Mesenchymal stem cell (in vitro differentiated cells and primary cell): Measurements from ENCODE around the gene AKAP13.
"Not testable (repeated sequence)": the region's sequence is repeated elsewhere in the genome, so short reads cannot be mapped to it uniquely, and the experiment has no call there.

Experiments used
- DNase-seq: peaks from one replicate; pipeline ENCODE4 v3.0.0-alpha.2; 2013
- H2AFZ ChIP-seq: one replicate; pipeline ENCODE4 v1.6.1; 2013; ENCODE audit warnings: low read depth, mild to moderate bottlenecking, control low read depth, inconsistent platforms, low read length, moderate library complexity
- H2AK5ac ChIP-seq: 2 replicates; pipeline ENCODE4 v1.6.1; 2013; ENCODE audit warnings: low read length, moderate library complexity, mild to moderate bottlenecking, inconsistent platforms; ENCODE audit not compliant: severe bottlenecking
- H2BK120ac ChIP-seq: one replicate; pipeline ENCODE4 v1.6.1; 2013; ENCODE audit warnings: low read depth, mild to moderate bottlenecking, inconsistent platforms, low read length, moderate library complexity
- H2BK12ac ChIP-seq, 2 experiments: one replicate each; pipeline ENCODE4 v1.6.1; 2013; ENCODE audit warnings: inconsistent platforms in 2 of 2, low read length in 2 of 2, mild to moderate bottlenecking in 2 of 2, moderate library complexity in 2 of 2, control low read depth in 1 of 2
- H2BK15ac ChIP-seq: one replicate; pipeline ENCODE4 v1.6.1; 2013; ENCODE audit warnings: mild to moderate bottlenecking, low read depth, inconsistent platforms; ENCODE audit not compliant: poor library complexity, severe bottlenecking
- H2BK5ac ChIP-seq: 2 replicates; pipeline ENCODE4 v1.6.1; 2013; ENCODE audit warnings: low read depth, mild to moderate bottlenecking, low read length, control low read depth, inconsistent platforms; ENCODE audit not compliant: poor library complexity, severe bottlenecking
- H3K14ac ChIP-seq, 2 experiments: one replicate each; pipeline ENCODE4 v1.6.1; 2013; ENCODE audit warnings: inconsistent platforms in 2 of 2, low read length in 2 of 2, control low read depth in 1 of 2, mild to moderate bottlenecking in 1 of 2, moderate library complexity in 1 of 2
- H3K18ac ChIP-seq, 2 experiments: one replicate each; pipeline ENCODE4 v1.6.1; 2013; ENCODE audit warnings: inconsistent platforms in 2 of 2, low read length in 2 of 2, control low read depth in 1 of 2, low read depth in 1 of 2, mild to moderate bottlenecking in 1 of 2
- H3K23ac ChIP-seq, 2 experiments: one replicate each; pipeline ENCODE4 v1.6.1; 2013; ENCODE audit warnings: inconsistent platforms in 2 of 2, low read length in 2 of 2, mild to moderate bottlenecking in 2 of 2, moderate library complexity in 2 of 2, control low read depth in 1 of 2
- H3K27ac ChIP-seq: 2 replicates; pipeline ENCODE4 v1.5.1; 2013; ENCODE audit warnings: mild to moderate bottlenecking, moderate library complexity, low read length, control low read depth, inconsistent platforms; ENCODE audit not compliant: poor library complexity, severe bottlenecking
- H3K27me3 ChIP-seq, 2 experiments: 2 replicates each; pipeline versions ENCODE4 v1.6.1 to v1.7.0; 2013; ENCODE audit warnings: low read length in 2 of 2, mild to moderate bottlenecking in 2 of 2, moderate library complexity in 2 of 2, control low read depth in 1 of 2, inconsistent platforms in 1 of 2; ENCODE audit not compliant: control insufficient read depth in 1 of 2, insufficient read depth in 1 of 2
- H3K36me3 ChIP-seq, 2 experiments: 2 replicates each; pipeline versions ENCODE4 v1.6.1 to v1.7.0; 2013; ENCODE audit warnings: low read length in 2 of 2, control low read depth in 1 of 2, inconsistent platforms in 1 of 2, low read depth in 1 of 2, mild to moderate bottlenecking in 1 of 2; ENCODE audit not compliant: insufficient read depth in 2 of 2, control insufficient read depth in 1 of 2
- H3K4ac ChIP-seq, 2 experiments: one replicate each; pipeline ENCODE4 v1.6.1; 2013; ENCODE audit warnings: inconsistent platforms in 2 of 2, low read length in 2 of 2, mild to moderate bottlenecking in 2 of 2, moderate library complexity in 2 of 2, control low read depth in 1 of 2, low read depth in 1 of 2
- H3K4me1 ChIP-seq: 2 replicates; pipeline ENCODE4 v1.6.1; 2013; ENCODE audit warnings: low read depth, low read length, control low read depth; ENCODE audit not compliant: control insufficient read depth, insufficient read depth
- H3K4me2 ChIP-seq: 2 replicates; pipeline ENCODE4 v1.6.1; 2013; ENCODE audit warnings: low read length, mild to moderate bottlenecking, inconsistent platforms; ENCODE audit not compliant: poor library complexity, severe bottlenecking
- H3K4me3 ChIP-seq, 2 experiments: 2 replicates each; pipeline versions ENCODE4 v1.5.1 to v1.7.0; 2013; ENCODE audit warnings: low read length in 2 of 2, mild to moderate bottlenecking in 2 of 2, control low read depth in 1 of 2, low read depth in 1 of 2; ENCODE audit not compliant: insufficient read depth in 1 of 2
- H3K79me1 ChIP-seq: replicated peaks from 2 replicates; pipeline ENCODE4 v1.6.1; 2013; ENCODE audit warnings: mild to moderate bottlenecking, control low read depth, low read length, inconsistent platforms; ENCODE audit not compliant: poor library complexity, severe bottlenecking
- H3K9ac ChIP-seq: 2 replicates; pipeline ENCODE4 v1.7.0; 2013; ENCODE audit warnings: mild to moderate bottlenecking, low read length, moderate library complexity
- H3K9me3 ChIP-seq: 2 replicates; pipeline ENCODE4 v1.7.0; 2013; ENCODE audit warnings: mild to moderate bottlenecking, low read length; ENCODE audit not compliant: control insufficient read depth
- H4K8ac ChIP-seq: one replicate; pipeline ENCODE4 v1.6.1; 2013; ENCODE audit warnings: inconsistent platforms, mild to moderate bottlenecking, low read length, moderate library complexity
- H4K91ac ChIP-seq: one replicate; pipeline ENCODE4 v1.6.1; 2013; ENCODE audit warnings: mild to moderate bottlenecking, low read length, inconsistent platforms
- WGBS: methylation state at CpG from one replicate; pipeline ENCODE4 v1.1.7; 2013; ENCODE audit warnings: mixed read lengths; 5-methylcytosine and 5-hydroxymethylcytosine counted together

AKAP13 gene

DNA sequence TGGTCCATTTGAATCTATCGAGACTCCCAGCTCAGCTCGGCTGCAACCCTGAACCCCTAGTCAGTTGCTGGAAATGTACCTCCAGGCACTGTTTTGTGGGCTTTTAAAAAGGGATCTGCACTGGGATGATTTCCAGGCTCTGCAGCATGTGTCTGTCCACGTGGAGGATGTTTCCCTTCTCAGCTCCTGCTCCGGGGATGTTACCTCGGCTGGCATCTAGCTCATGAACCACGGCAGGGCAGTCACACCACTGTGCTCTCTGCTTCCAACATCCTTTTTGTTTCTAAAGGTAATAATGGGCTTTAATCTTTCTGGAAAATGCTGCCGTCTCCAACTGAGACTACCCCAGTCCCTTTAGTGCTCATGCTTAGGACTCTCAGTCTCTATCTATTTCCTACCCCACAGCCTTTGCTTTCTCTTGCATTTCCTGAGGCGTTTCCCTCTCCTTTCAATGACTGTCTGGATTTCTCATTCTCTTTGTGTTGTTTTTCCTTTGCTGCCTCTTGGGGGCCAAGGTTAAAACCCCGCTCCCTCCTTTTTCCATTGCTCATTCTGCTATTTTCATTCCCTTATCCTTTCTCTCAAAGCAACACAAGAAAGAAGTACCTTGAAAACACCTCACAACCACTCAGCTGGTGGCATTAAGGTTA lies 42.9 kb upstream of the AKAP13 start:
- no peaks in the 10 kb centered on the region for H3K36me3 ChIP-seq
- 65% methylated on average over 9 of the region's 9 CpGs for WGBS

DNA sequence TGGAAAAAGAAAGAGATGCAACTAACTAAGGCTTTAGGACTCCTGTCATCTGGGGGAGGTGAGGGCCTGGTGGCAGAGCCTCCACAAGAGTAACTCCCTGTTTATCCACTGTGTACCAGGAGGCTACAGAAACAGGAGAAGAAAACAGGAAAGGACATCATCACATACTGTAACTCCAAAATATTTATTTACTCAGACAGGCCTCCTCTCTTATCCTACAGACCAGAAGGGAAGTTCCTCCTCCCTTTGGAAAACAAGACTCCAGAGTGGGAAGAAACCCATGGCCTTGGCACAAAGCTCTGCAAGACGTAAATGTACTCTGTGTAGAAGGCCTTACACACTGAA lies 40.1 kb upstream of the AKAP13 start:
- Histone ChIP-seq H2AK5ac (no peak overlapping the region), H2BK120ac (no peak overlapping the region), H2BK15ac (peak overlapping the region; percentile 84), H3K4ac (peak overlapping the region in 1 of 2 experiments; percentile 75), H3K27ac (no peak overlapping the region), H2BK12ac (peak overlapping the region in 1 of 2 experiments; percentile 94), H3K14ac (no peak overlapping the region), H4K91ac (no peak overlapping the region), H3K36me3 (no peaks in the 10 kb centered on the region), H3K9ac (no peak overlapping the region), H2AFZ (no peak overlapping the region), H4K8ac (no peak overlapping the region), H3K9me3 (no peaks in the 10 kb centered on the region), H3K4me1 (peaks cover 1% of the 10 kb centered on the region), H2BK5ac (no peak overlapping the region), H3K4me3 (no peak overlapping the region), H3K18ac (peak overlapping the region in 1 of 2 experiments; percentile 91), H3K4me2 (no peak overlapping the region), H3K23ac (no peak overlapping the region), H3K27me3 (no peaks in the 10 kb centered on the region), H3K79me1 (no peaks in the 10 kb centered on the region)
- DNase-seq, result no peak
- WGBS, result 64% methylated on average over 1 of the region's 1 CpG

More for the DNA sequence above, 42.9 kb upstream of the AKAP13 start:
- no peak overlapping the region for H2AK5ac ChIP-seq
- H4K91ac ChIP-seq, result no peak overlapping the region
- H3K9ac ChIP-seq, result peak overlapping the region; percentile 21
- no peaks in the 10 kb centered on the region for H3K9me3 ChIP-seq
- H2BK15ac ChIP-seq, result no peak overlapping the region
- H3K79me1 ChIP-seq, result no peaks in the 10 kb centered on the region
- no peak overlapping the region for H2BK5ac ChIP-seq
- H2BK12ac ChIP-seq, result peak overlapping the region in 1 of 2 experiments; percentile 51
- no peak overlapping the region for H3K4me2 ChIP-seq
- no peak overlapping the region for H3K23ac ChIP-seq
- H3K27ac ChIP-seq, result no peak overlapping the region
- no peak overlapping the region for H3K4me3 ChIP-seq
- H3K4ac ChIP-seq, result peak overlapping the region in 1 of 2 experiments; percentile 24
- H3K14ac ChIP-seq, result peak overlapping the region in 1 of 2 experiments; percentile 44
- peak overlapping the region; percentile 14 to 67 for H3K18ac ChIP-seq
- peaks cover 5% of the 10 kb centered on the region for H3K4me1 ChIP-seq
- H2BK120ac ChIP-seq, result no peak overlapping the region
- H3K27me3 ChIP-seq, result no peaks in the 10 kb centered on the region
- no peak for DNase-seq
- H4K8ac ChIP-seq, result peak overlapping the region; percentile 4
- H2AFZ ChIP-seq, result peak overlapping the region; percentile 18

DNA sequence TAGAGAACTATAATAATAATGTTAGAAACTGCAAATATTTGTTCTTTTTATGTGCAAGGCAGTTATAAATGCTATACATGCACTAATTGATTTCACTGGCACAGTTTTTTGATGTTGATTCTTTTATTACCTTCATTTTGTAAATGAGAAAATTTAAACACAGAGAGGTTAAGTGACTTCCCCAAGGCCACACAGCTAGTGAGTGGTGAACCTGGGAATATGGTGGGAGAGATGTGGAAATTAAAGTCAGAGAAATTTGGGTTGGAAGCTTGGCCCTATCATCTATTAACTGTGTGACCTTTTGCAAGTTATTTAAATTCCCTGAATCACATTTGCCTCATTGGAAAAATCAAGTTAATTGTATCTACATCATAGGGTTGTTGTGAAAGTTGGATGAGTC lies 39.6 kb upstream of the AKAP13 start:
- H2AFZ ChIP-seq, result no peak overlapping the region
- no peak overlapping the region for H3K23ac ChIP-seq
- H4K91ac ChIP-seq, result no peak overlapping the region
- no peak overlapping the region for H2BK12ac ChIP-seq
- H3K27me3 ChIP-seq, result no peaks in the 10 kb centered on the region
- no peak overlapping the region for H2BK5ac ChIP-seq
- no peak overlapping the region for H3K14ac ChIP-seq
- H3K79me1 ChIP-seq, result no peaks in the 10 kb centered on the region
- no peak overlapping the region for H2BK120ac ChIP-seq
- H3K4ac ChIP-seq, result no peak overlapping the region
- H3K4me1 ChIP-seq, result peaks cover 1% of the 10 kb centered on the region
- H4K8ac ChIP-seq, result no peak overlapping the region
- no peak for DNase-seq
- H3K9me3 ChIP-seq, result no peaks in the 10 kb centered on the region
- no peak overlapping the region for H2BK15ac ChIP-seq
- no peak overlapping the region for H3K18ac ChIP-seq
- H3K9ac ChIP-seq, result no peak overlapping the region
- H3K27ac ChIP-seq, result no peak overlapping the region
- H3K36me3 ChIP-seq, result no peaks in the 10 kb centered on the region
- H3K4me3 ChIP-seq, result no peak overlapping the region
- H2AK5ac ChIP-seq, result no peak overlapping the region
- no peak overlapping the region for H3K4me2 ChIP-seq

DNA sequence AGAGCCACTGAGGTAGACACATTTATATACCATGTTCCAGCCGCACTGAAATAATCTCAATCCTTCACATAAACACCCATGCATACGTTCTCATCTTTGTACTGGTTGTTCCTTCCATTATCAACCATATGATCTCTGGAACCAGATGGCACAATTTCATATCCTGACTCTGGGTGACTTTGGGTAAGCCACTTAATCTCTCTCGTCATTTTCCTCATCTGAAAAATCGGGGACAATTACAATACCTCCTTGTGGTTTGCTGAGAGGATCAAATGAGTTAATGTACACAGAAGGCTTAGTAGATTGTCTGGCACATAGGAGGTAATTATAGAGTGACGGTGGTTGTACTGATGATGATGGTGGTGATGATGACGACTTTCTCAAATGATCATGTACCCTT lies 38.2 kb upstream of the AKAP13 start:
- H3K27ac ChIP-seq, H2BK5ac ChIP-seq, H3K23ac ChIP-seq, H2AK5ac ChIP-seq, H3K9ac ChIP-seq, H2AFZ ChIP-seq, H3K4me2 ChIP-seq, H3K36me3 ChIP-seq, H3K4me1 ChIP-seq, H3K27me3 ChIP-seq, H2BK15ac ChIP-seq, H3K4me3 ChIP-seq, H2BK120ac ChIP-seq, H3K14ac ChIP-seq, H3K9me3 ChIP-seq, H2BK12ac ChIP-seq, H3K79me1 ChIP-seq, H3K18ac ChIP-seq, H4K8ac ChIP-seq, DNase-seq, H4K91ac ChIP-seq: not testable (repeated sequence)
- WGBS, result 58% methylated on average over 3 of the region's 6 CpGs
- H3K4ac ChIP-seq, result peak overlapping the region in 1 of 2 experiments; percentile 28
